A549 (cell line): ENCODE data around the gene TUT7.

Source experiments
- HDAC2 ChIP-seq: fragments of 200-600 bp; sonication (generic); IDR thresholded peaks from 2 replicates; pipeline ENCODE4 v1.6.1; 2016
- POLR2A ChIP-seq: IDR thresholded peaks from 2 replicates; pipeline ENCODE4 v1.6.1; 2012; ENCODE audit warnings: mild to moderate bottlenecking, low read length
- SREBF2 ChIP-seq: fragments of 450-650 bp; IDR thresholded peaks from 2 replicates; pipeline ENCODE4 v1.6.1; 2014; ENCODE audit warnings: mild to moderate bottlenecking, moderate library complexity
- TF ChIP-seq, protein P1 (sequence below): fragments of >200 bp; sonication (Bioruptor Twin); formaldehyde crosslinking; IDR thresholded peaks from 3 replicates; pipeline ENCODE4 v1.5.1; 2016
- TF ChIP-seq, protein P2 (sequence below): fragments of 450-650 bp; IDR thresholded peaks from 2 replicates; pipeline ENCODE4 v1.6.1; 2014; ENCODE audit warnings: antibody characterized with exemption

DNA sequence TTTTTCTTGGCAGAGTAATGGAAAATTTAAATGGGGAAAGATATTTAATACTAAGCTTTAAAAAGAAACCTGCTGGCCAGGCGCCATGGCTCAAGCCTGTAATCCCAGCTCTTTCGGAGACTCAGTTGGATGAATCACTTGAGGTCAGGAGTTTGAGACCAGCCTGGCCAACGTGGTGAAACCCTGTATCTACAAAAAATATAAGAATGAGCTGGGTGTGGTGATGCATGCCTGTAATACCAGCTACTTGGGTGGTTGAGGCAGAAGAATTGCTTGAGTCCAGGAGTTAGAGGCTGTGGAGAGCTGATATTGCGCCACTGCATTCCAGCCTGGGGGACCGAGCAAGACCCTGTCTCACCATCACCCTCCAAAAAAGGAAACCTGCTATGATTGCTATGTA, 32.8 kb downstream of the TUT7 start:
- TF ChIP-seq, protein P1, sequence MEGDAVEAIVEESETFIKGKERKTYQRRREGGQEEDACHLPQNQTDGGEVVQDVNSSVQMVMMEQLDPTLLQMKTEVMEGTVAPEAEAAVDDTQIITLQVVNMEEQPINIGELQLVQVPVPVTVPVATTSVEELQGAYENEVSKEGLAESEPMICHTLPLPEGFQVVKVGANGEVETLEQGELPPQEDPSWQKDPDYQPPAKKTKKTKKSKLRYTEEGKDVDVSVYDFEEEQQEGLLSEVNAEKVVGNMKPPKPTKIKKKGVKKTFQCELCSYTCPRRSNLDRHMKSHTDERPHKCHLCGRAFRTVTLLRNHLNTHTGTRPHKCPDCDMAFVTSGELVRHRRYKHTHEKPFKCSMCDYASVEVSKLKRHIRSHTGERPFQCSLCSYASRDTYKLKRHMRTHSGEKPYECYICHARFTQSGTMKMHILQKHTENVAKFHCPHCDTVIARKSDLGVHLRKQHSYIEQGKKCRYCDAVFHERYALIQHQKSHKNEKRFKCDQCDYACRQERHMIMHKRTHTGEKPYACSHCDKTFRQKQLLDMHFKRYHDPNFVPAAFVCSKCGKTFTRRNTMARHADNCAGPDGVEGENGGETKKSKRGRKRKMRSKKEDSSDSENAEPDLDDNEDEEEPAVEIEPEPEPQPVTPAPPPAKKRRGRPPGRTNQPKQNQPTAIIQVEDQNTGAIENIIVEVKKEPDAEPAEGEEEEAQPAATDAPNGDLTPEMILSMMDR = no peak
- TF ChIP-seq SREBF2 (no peak), HDAC2 (no peak), POLR2A (no peak)
- TF ChIP-seq, protein P2, sequence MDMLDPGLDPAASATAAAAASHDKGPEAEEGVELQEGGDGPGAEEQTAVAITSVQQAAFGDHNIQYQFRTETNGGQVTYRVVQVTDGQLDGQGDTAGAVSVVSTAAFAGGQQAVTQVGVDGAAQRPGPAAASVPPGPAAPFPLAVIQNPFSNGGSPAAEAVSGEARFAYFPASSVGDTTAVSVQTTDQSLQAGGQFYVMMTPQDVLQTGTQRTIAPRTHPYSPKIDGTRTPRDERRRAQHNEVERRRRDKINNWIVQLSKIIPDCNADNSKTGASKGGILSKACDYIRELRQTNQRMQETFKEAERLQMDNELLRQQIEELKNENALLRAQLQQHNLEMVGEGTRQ = no peak
